ENCODE results near the gene PDIA2.

DNA sequence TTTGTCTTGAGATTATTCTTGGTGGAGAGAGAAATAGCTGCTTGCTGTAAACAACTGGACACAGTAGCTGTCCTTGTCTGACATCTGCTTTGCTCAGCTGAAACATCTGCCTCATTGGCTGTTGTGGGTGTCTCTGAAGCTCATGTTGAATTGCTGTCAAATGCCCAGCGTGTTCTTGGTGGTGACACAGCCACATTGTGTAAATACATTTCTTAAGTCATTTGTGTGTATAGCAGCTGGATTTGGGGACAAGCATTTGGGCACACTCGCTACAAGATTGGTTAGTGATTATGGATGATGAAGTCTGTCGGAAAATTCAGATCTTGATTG, 43.1 kb upstream of the PDIA2 start:
- TF ChIP-seq, protein P1, sequence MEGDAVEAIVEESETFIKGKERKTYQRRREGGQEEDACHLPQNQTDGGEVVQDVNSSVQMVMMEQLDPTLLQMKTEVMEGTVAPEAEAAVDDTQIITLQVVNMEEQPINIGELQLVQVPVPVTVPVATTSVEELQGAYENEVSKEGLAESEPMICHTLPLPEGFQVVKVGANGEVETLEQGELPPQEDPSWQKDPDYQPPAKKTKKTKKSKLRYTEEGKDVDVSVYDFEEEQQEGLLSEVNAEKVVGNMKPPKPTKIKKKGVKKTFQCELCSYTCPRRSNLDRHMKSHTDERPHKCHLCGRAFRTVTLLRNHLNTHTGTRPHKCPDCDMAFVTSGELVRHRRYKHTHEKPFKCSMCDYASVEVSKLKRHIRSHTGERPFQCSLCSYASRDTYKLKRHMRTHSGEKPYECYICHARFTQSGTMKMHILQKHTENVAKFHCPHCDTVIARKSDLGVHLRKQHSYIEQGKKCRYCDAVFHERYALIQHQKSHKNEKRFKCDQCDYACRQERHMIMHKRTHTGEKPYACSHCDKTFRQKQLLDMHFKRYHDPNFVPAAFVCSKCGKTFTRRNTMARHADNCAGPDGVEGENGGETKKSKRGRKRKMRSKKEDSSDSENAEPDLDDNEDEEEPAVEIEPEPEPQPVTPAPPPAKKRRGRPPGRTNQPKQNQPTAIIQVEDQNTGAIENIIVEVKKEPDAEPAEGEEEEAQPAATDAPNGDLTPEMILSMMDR (IDR thresholded peaks at IDR 0.05) = no peak
- TF ChIP-seq POLR2AphosphoS5 (IDR thresholded peaks at IDR 0.05; ENCODE audit: insufficient read depth in 1 of 2, low read depth in 1 of 2) (no peak), POLR2A (IDR thresholded peaks at IDR 0.05) (no peak)

Data from vagina (tissue), 2 donors.